Fibroblast of skin of left quadriceps (primary cell): ENCODE results near the gene ATG16L2.
"Not testable (repeated sequence)": the region's sequence is repeated elsewhere in the genome, so short reads cannot be mapped to it uniquely, and the experiment has no call there.

Experiments
- DNase-seq, 2 experiments: peaks; one replicate each; pipeline ENCODE4 v3.0.0-alpha.2; 2013; ENCODE audit warnings: low read depth in 2 of 2

ATG16L2 gene

GRCh38 chr11:72842653-72843330 is 28.6 kb downstream of the ATG16L2 start:
- DNase-seq: no peak

- DNase-seq: peak; percentile 63 to 73
These were observed 30.1 kb downstream of the ATG16L2 start for GRCh38 chr11:72844356-72844755.

- no peak for DNase-seq
These were observed 34.7 kb downstream of the ATG16L2 start for GRCh38 chr11:72848846-72849466.

GRCh38 chr11:72850832-72851231 is 36.6 kb downstream of the ATG16L2 start:
- DNase-seq: no peak

GRCh38 chr11:72851726-72852125 is 37.5 kb downstream of the ATG16L2 start:
- DNase-seq: no peak

- DNase-seq: no peak
These were observed 41.9 kb downstream of the ATG16L2 start for GRCh38 chr11:72856065-72856464.

- DNase-seq: no peak
These were observed 42.5 kb downstream of the ATG16L2 start for GRCh38 chr11:72856551-72857345.

GRCh38 chr11:72858267-72858666 is 44.1 kb downstream of the ATG16L2 start:
- not testable (repeated sequence) for DNase-seq

GRCh38 chr11:72859126-72859525 is 44.9 kb downstream of the ATG16L2 start:
- no peak for DNase-seq

- no peak for DNase-seq
These were observed 45.8 kb downstream of the ATG16L2 start for GRCh38 chr11:72860010-72860409.

- DNase-seq: no peak
These were observed 46.4 kb downstream of the ATG16L2 start for GRCh38 chr11:72860592-72860991.

- DNase-seq: no peak
These were observed 48.9 kb downstream of the ATG16L2 start for GRCh38 chr11:72863091-72863490.

- no peak for DNase-seq
These were observed 49.7 kb downstream of the ATG16L2 start for GRCh38 chr11:72863916-72864315.

- DNase-seq: peak; percentile 68 to 72
These were observed 50.8 kb downstream of the ATG16L2 start for GRCh38 chr11:72864702-72865655.

- no peak for DNase-seq
These were observed 53.8 kb downstream of the ATG16L2 start for GRCh38 chr11:72867970-72868369.

- DNase-seq: no peak
These were observed 55.6 kb downstream of the ATG16L2 start for GRCh38 chr11:72869831-72870230.

GRCh38 chr11:72871119-72871518 is 56.9 kb downstream of the ATG16L2 start:
- DNase-seq: peak; percentile 65 to 68

- no peak for DNase-seq
These were observed 57.8 kb downstream of the ATG16L2 start for GRCh38 chr11:72872012-72872411.

- no peak for DNase-seq
These were observed 61.5 kb downstream of the ATG16L2 start for GRCh38 chr11:72875736-72876135.

GRCh38 chr11:72876147-72876546 is 61.9 kb downstream of the ATG16L2 start:
- DNase-seq: no peak
